ENCODE results near the gene AOPEP.

The AOPEP gene

DNA sequence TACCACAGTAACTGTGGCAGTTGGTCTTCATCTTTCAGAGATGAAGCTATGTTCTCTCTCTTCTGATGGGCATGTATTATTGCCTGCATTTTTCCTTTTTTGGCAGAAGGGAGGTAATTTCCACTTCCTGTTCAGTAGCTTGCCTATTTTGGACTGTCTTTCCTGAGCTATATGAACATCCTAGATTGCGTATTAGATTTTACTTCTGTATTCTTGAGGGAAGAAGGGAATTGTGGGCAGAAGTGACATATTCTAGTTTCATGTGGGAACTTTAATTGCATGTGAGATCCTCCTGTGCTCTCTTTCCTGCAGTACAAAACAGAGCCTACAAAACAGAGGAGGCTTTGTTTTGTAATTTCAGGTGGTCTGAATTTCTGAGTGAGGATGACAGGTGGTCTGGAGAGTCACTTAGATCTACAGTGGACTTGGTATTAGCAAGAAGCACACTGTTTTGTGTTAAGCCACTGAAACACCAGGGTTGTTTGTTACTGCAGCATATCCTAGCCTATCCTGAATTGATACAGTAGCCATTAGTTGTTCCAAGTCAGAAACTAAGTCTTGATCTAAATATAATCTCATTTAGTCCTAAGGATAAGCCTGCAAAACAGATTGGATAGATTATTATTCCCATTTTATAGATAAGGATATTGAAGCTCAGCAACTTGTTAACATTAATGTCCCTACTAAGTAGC is 68.1 kb downstream of the AOPEP start:
- DNase-seq (ENCODE audit: low spot score): no peak

DNA sequence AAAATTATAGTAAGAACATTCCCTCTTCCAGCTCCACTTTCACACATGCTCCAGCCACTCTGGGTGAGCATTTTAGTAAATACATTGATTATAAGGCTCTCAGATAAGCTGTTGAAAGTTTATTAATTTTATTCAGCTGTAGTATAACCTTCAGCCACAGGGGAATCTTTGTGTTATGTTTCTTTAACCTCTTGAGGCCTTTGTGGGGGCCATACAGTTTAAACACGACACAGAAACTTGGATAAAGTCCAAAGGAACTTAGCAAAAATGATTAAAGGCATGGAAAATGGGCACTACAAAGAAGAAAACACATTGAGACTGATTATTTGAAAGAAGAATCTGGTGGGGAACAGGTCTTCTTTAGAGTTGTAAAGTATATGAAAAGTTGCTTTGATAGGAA is 70.2 kb downstream of the AOPEP start:
- no peak for DNase-seq (ENCODE audit: low spot score)

DNA sequence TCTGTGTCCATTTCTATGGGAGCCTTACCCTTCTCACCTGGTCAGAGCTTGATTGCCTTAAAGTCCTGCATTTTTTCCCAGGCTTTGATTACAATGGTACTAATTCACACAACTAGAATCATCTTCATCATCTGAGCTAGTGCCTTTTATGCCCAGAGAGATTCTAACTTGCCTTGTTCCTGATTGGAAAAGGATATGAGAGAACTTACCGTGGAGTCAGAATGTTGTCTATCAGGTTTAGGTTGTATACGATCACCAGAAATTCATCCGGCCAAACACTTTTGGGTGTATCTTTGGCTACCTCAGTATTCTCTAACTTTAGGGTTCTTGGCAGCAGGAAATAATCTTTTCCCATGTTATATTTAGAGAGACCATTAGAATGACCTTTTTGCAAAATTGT is 71.7 kb downstream of the AOPEP start:
- no peak for DNase-seq (ENCODE audit: low spot score)

DNA sequence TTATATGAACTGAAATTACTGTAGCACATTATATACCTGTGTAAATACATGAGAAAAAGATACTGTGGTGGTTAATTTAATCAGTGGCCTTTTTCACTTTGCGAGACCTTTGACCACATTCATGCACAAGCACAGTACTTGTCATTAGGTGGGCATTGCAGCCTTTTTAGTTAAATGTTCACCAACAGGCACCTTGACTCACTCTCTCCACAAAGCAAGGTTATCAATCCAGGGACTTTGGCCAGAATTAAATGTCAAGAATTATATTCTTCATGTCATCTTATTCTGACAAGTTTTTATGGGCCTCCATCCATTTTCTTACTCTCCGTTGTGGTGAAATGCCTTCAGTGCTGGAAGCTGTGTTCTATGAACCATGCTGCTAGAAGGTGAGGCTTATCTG is 72.2 kb downstream of the AOPEP start:
- no peak for DNase-seq (ENCODE audit: low spot score)

DNA sequence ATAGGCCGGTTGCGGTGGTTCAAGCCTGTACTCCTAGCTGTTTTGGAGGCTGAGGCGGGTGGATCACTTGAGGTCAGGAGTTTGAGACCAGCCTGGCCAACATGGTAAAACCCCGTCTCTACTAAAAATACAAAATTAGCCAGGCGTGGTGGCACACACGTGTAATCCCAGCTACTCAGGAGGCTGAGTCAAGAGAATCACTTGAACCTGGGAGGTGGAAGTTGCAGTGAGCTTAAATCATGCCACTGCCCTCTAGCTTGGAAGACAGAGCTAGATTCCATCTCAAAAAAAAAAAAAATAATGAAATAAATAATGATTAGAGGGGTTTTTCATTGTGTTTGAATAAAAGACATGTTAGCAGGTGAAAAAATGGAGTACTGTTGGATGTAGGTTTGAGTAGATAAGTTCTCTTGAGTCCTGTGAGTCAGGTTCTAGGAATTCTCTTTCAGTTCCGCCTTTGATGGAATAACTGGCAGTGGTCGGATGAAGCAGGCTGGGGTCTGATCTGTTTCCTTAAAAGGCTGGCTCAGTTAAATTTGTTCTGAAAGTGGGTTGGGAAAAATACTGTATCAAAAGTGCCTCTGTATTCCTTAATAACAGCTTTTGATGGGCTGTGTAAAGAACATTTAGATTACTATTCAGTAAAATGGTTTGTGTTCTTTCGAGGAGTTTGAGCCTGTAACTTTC is 73.2 kb downstream of the AOPEP start:
- no peak for DNase-seq (ENCODE audit: low spot score)

DNA sequence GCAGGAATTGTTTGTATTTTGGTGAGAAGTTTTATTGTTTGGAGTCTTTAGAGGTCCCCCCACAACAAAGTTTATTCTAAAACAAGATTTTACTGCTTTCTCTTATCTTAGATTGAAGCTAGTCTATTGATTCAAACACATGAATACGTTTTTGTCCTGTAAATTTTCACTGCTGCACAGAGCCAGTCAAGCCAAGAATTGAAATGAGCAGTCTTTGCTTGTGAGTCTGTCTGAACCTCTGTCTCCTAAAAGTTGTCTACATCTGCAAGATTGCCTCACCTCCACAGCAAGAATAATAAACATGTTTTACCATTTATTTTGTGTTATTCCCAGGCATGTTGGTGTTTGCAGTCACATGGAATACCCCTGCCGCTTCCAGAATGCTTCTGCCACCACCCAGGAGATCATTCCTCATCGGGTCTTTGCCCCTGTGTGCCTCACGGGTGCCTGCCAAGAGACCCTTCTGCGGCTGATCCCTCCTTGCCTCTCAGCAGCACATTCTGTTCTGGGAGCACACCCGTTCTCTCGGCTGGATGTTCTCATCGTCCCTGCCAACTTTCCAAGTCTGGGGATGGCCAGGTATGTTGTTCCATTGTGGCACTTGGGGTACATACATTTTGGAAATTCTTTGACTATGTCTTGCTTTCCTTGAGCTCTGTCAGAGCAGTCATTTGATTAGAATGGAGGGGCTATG is 74.1 kb downstream of the AOPEP start:
- DNase-seq (ENCODE audit: low spot score): no peak

DNA sequence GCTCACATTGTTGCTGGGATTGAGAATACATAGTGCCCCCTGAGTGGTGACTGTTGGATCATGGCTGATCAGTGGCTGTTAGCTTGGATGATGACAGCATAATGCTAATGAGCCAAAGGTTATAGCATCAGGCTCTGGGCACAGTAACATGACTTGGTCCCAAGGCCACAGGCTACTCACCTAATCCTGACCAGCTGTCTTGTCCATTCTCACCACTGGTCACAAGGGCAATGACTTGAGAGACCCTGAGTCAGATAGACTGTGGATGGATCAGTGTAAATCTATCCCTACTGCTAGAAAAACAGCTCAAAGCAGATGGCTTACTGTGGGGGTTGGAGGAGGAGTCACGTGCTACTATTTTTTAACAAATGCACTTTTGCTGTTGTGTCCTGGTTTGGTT is 74.7 kb downstream of the AOPEP start:
- DNase-seq (ENCODE audit: low spot score): no peak

DNA sequence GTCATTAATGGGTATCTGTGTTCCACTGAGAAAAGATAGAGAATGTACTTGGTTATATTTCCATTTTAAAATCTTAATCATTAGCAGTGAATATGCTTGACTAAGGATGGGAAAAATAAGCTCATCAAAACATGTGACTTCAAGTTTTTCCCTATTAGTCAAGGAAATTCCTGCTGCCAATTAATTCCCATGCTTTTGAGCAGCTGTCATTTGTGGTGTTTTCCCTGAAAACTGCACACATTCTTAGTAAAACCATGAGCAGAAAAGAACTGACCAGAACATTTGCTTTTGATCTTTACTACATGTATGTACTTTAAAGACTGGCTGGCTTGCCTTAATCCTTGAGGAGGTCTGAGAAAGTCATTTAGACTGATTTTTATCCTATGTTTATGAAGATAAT is 75.2 kb downstream of the AOPEP start:
- no peak for DNase-seq (ENCODE audit: low spot score)

DNA sequence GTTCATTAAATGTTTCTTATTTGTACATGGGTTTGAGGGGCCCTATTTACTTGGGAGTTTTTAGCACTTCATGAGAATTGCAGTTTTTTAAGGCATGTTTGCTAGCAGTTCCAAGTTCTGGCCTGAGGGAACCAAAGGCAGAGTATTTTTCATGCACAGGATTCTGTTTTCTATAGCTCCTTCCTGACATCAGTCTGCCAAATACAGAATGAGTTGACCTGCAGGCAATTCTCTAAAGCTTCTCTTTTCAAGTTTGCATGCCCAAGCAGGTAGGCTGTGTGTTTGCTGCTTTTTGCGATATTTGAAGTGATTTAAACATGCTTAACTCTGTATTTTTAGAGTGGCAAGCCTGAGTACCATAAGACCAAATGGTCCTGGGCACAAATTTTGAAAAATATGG is 75.8 kb downstream of the AOPEP start:
- DNase-seq (ENCODE audit: low spot score): no peak

DNA sequence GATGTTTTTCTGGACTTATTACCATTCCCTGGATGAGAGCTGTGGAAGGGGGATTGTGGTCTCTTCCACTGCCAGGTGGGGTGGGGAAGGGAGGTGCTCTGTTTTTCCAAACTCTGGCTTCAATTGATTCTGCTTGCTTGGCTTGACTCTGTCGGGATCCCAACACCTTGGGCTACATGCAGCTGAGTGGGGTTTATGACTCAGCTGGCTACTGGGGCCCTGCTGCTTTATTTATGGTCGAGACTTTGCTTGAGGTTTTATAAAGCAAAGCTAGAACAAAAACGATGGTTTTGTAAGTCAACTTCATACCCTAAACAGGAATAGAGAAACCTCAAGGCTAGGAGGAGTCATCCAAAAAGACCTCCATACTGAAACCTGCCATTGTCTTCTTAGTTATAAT is 76.3 kb downstream of the AOPEP start:
- no peak for DNase-seq (ENCODE audit: low spot score)

DNA sequence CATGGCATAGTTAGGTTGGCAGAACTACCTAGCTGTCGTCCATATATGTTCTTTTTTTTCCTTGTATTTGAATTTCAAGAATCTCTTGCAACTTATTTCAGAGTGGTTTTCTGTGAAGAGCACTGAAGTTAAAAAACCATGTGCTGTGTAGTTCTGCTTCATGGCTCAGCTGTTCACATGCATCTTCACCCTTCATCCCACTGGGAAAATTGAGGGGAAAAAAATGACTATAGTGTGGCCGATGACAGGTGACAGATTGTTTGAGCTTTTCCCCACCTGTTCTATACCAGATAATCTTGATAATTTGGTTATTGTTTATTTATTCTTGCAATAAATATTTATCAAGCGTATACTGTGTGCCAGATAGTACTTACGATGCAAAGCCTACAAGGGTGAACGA is 77.8 kb downstream of the AOPEP start:
- no peak for DNase-seq (ENCODE audit: low spot score)

DNA sequence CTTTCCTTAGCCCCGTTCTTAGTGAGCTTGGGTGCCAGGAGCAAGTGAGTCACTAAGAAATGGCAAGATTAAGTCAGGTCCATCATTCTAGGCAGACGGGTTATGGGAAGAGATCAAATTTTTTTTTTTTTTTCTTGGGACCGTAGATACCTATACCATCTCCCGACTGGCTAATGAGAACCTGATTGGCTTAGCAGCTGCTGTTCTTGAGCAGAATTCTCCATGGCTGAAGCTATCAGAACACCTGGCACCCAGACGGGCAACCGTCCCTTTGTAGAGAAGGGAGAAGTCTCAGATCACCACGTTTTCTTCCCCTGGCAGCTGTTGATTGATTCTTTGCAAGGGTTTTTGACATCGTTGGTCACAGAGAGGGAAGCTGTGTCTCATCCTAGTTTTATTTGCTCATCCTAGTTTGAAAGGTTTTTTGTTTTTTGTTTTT is 78.6 kb downstream of the AOPEP start:
- no peak for DNase-seq (ENCODE audit: low spot score)

DNA sequence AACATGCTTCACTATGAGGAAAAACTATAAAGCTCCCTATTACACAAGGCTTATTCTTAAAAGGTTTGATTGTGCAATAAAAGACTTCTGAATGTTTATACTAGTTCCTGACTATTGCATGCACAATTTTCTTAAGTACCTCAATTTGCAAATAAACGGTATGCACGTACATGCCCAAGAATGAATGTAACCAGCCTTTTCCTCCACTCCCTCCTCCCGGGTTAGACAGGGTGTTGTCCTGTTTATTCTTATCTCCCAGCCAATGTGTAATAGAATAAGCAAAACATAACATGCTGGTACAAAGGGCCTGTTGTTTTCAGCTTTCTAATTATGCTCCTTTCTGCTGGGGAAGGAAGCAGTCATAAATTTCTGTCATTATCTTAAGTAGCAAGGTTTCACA is 79.1 kb downstream of the AOPEP start:
- no peak for DNase-seq (ENCODE audit: low spot score)

DNA sequence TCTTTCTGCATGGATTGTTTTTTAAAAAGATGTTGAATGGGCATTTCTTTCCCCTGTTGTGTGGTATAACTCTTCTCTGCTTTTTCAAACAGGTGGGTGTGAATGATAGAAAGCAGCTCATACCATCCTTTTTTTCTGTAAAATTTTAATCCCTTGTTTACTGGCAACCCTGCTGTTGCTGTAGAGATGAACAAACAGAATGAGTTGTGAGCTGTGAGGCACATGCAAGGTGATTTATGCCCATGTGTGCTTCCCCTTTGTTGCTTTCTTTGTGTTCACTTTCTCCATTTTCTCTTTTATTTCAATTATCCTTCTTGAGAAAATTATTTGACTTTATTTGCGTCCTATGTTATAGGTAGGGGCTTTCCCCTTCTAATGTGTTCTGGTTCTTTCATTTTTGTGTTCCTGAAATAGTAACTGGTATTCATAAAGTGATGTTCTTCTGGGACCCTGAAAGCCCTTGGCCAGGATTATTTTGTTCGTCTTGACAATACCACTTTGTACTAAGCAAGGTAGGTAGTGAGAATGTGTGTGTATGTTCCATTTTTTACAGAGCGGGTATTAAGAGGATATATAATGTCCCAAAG is 79.9 kb downstream of the AOPEP start:
- DNase-seq (ENCODE audit: low spot score): no peak

DNA sequence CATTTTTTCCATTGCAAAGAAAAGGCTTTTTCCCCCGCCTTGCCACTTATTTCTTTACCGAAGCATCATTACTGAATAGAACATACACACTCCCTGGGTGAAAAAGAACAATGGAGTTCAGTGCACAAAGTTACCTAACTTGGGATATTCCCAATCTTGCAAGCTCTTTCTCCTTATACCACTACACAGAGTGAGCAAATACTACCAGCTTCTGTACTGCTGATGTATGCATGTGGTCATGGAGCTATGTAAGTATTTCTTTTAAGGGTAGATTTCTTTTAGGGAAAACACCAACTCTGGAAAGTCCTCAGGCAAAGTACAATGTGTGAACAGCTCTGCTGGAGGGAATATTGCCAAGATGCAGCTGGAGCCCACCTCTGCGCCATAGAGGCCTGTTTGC is 81.1 kb downstream of the AOPEP start:
- no peak for DNase-seq (ENCODE audit: low spot score)

DNA sequence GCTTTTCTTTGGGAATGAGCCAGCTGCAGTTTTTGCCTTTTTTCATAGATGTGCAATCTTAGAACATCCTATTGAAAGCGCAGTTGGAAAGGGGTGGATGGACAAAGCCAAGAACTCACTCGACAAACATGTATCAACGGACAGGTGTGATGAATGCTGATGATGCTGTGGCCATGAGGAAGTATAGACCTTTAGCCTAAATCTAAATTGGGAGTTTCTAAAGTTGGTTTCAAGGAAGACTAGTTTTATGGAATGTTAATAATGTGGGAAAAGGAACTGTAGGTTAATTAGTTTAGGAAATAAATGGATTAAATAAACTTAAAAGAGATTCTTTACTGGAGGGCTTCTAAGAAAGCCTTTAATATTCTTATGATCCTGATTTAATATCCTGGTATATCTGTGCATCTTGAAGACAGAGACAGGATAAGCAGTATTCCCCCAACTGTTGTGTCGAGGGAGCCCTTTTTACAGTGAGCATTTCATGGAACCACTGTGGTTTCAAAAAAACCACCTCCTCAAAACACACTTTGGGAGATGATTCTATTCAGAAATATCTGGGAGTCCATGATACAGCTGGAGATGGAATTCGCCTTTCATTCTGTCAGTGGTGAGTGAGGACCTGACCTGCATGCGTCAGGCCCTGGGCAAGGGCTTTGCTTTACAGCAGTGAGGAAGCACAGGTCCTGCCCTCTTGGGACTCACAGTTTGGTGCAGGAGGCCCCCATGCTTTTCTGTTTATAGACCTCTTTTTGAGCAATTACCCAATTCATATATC is 82.6 kb downstream of the AOPEP start:
- DNase-seq (ENCODE audit: low spot score): no peak

DNA sequence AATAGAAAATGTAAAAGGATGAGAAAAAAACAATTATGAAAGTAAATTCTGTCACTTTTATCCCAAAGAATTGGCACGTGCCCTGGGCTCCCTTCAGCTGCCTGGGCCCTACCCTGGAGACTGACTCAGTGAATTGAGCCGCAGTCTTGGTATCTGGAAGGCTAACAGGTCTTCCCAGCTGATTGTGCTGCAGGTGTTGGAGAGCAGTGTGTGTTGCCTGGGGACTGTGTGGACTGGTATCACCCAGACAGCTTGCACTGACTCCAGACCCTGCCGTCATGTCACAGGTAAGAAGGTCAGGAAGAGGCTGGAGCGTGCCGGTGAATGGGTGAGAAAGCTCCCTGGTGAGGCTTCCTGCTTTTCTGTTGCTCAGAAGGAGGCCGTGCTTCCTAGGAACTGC is 83.3 kb downstream of the AOPEP start:
- DNase-seq (ENCODE audit: low spot score): no peak

DNA sequence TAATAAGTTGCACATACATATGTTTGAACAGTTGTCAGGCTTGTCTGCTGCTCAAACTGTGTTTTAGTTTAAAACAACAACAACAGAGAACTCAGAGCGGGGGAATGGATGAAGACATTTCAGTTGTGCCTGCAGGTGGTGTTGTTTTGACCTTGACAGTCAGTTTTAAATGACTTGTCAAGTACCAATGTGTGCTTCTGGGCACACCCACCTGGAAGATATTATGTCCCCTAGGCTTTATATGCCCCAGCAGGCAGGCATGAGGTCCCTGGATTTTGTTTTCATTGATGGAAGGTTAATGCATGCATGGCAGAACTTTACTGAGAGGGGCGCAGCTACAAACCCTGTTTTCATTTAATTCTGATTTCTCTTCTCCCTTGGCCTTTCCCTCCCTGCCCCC is 84.6 kb downstream of the AOPEP start:
- DNase-seq (ENCODE audit: low spot score): no peak

DNA sequence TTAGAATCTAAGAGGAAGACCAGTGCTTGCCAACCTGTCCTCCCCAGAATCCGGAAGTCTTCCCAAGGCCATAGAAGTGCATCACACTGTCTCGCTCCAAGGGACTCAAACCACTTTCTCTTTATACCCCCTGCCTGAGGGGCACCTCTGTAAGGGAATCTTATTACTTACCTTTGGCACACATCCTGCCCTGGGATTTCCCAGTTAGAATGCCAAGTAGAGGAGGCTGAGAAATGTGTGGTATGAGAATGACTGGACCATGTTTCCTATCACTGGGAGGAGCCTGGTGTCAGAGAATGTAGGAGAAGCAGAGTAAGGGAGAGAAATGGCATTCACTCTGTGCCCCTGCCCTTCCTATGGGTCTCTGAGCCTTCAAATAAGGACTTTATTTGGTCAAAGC is 85.8 kb downstream of the AOPEP start:
- no peak for DNase-seq (ENCODE audit: low spot score)

DNA sequence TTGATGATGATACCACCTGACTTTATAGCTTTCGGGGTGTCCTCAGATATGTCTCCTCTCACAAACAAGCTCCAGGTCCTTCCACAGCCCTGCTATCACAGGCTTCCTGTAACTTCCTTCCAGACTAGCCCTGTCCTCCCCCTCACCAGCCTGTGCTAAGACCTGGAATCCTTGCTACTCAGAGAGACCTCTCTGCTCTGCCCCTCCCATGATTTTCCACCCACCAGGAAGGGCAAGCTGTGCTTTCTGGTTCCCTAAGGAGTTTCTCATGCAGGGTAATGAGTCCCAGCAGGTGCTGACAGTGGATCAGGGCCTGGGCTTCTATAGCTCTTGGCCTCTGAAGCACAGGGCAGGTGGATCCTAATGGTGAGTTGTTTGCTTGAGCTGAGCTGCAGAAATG is 86.9 kb downstream of the AOPEP start:
- DNase-seq (ENCODE audit: low spot score): no peak

DNA sequence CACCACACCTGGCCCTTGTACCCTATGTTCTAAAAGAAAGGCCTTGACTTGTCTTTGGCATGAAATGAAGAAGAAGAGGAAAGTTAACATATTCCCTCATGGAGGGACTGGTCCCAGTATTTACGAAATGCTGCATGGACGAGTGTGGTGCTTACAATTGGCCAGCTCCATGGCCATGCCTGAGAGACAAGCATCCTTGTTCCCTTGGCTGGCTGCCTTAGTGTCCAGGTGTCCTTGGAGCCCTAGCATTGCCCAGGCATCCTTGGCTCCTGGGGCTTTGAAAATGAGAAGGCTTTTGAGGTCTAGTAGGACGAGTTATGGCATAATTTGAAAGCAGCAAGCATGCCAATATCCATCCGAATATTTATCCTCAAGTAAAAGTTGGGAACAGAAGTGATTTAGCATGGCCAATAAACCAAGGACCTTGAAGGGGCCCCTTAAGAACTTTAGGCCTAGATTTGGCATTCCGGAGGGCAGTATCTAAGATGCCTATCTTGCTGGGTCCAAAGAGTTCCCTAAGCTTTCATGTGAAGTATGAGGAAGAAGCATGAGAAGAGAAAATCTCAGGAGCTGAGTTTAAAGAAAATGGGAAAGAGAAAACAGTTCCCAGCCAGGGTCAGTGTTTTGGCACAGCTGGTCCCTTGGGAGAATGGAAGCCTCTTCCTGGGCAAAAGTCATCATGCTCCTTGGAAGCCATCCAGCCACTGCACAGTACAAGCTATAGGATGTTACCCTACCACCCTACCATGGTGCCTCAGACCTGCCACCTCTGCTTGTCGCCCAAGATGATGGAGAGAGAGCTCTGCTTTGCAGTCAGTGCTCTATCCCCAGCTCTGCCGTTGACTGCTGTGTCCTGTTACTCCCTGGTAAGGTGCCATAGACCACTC is 91.0 kb downstream of the AOPEP start:
- no peak for DNase-seq (ENCODE audit: low spot score)

All from D341Med (cell line).